ENCODE results near the gene ITGB1BP1. TPM values are rescaled to one million over a fixed set of nuclear protein-coding genes. Genes with fewer than 3 reads are reported as not detected.

The ITGB1BP1 gene
- polyA plus RNA-seq, 1 experiment: 50.7 TPM

- CTCF ChIA-PET: no interaction called here
- Histone ChIP-seq H3K27me3 (ENCODE audit: control insufficient read depth, insufficient read depth, low read length) (no peaks in the 10 kb centered on the region), H3K4me3 (ENCODE audit: low read depth, low read length) (no peak overlapping the region), H3K36me3 (ENCODE audit: control insufficient read depth, insufficient read depth, low read length) (peaks cover 16% of the 10 kb centered on the region)
- no peak for DNase-seq (ENCODE audit: low read depth)
- no peak for TF ChIP-seq CTCF (IDR thresholded peaks at IDR 0.05; ENCODE audit: insufficient read depth, low read depth, low read length)
- POLR2A ChIA-PET: no interaction called here
These were observed 17.7 kb downstream of the ITGB1BP1 start for GRCh38 chr2:9405636-9406035.

- Histone ChIP-seq H3K36me3 (ENCODE audit: control insufficient read depth, insufficient read depth, low read length) (peaks cover 19% of the 10 kb centered on the region), H3K27me3 (ENCODE audit: control insufficient read depth, insufficient read depth, low read length) (no peaks in the 10 kb centered on the region), H3K4me3 (ENCODE audit: low read depth, low read length) (no peak overlapping the region)
- no peak for DNase-seq (ENCODE audit: low read depth)
- ChIA-PET POLR2A (no interaction called here), CTCF (no interaction called here)
- no peak for TF ChIP-seq CTCF (IDR thresholded peaks at IDR 0.05; ENCODE audit: insufficient read depth, low read depth, low read length)
These were observed 18.9 kb downstream of the ITGB1BP1 start for GRCh38 chr2:9404451-9404850.

- H3K36me3 ChIP-seq (ENCODE audit: control insufficient read depth, insufficient read depth, low read length): peaks cover 19% of the 10 kb centered on the region
- ChIA-PET CTCF (no interaction called here), POLR2A (no interaction called here)
- TF ChIP-seq CTCF (IDR thresholded peaks at IDR 0.05; ENCODE audit: insufficient read depth, low read depth, low read length): no peak
- no peaks in the 10 kb centered on the region for H3K27me3 ChIP-seq (ENCODE audit: control insufficient read depth, insufficient read depth, low read length)
- DNase-seq (ENCODE audit: low read depth): no peak
- H3K4me3 ChIP-seq (ENCODE audit: low read depth, low read length): no peak overlapping the region
These were observed 19.4 kb downstream of the ITGB1BP1 start for GRCh38 chr2:9403924-9404323.

GRCh38 chr2:9401646-9402371, 21.5 kb downstream of the ITGB1BP1 start:
- ChIA-PET POLR2A (interaction anchor here (0.5 kb wide), 1 partner anchor 976 kb away, joined by 6 read pairs; no protein-coding TSS in a partner anchor), CTCF (interaction anchor here (1.0 kb wide), 1 partner anchor 15 kb away, joined by 3 read pairs; no protein-coding TSS in a partner anchor)
- H3K4me3 ChIP-seq (ENCODE audit: low read depth, low read length): no peak overlapping the region
- TF ChIP-seq CTCF (IDR thresholded peaks at IDR 0.05; ENCODE audit: insufficient read depth, low read depth, low read length): no peak
- H3K27me3 ChIP-seq (ENCODE audit: control insufficient read depth, insufficient read depth, low read length): no peaks in the 10 kb centered on the region
- DNase-seq (ENCODE audit: low read depth): no peak
- peaks cover 18% of the 10 kb centered on the region for H3K36me3 ChIP-seq (ENCODE audit: control insufficient read depth, insufficient read depth, low read length)

- CTCF ChIA-PET: no interaction called here
These were observed 22.2 kb downstream of the ITGB1BP1 start for GRCh38 chr2:9401059-9401547.

More at GRCh38 chr2:9401059-9401547, 22.2 kb downstream of the ITGB1BP1 start:
- POLR2A ChIA-PET: interaction anchor here (0.5 kb wide), 1 partner anchor 977 kb away, joined by 6 read pairs; no protein-coding TSS in a partner anchor
- TF ChIP-seq CTCF (IDR thresholded peaks at IDR 0.05; ENCODE audit: insufficient read depth, low read depth, low read length): no peak
- DNase-seq (ENCODE audit: low read depth): no peak
- peaks cover 20% of the 10 kb centered on the region for H3K36me3 ChIP-seq (ENCODE audit: control insufficient read depth, insufficient read depth, low read length)
- H3K27me3 ChIP-seq (ENCODE audit: control insufficient read depth, insufficient read depth, low read length): no peaks in the 10 kb centered on the region
- no peak overlapping the region for H3K4me3 ChIP-seq (ENCODE audit: low read depth, low read length)

All from BJ (cell line).